Measurements from ENCODE around the gene TSHR. TPM values are rescaled to one million over a fixed set of nuclear protein-coding genes. Genes with fewer than 3 reads are reported as not detected.

Gene TSHR
- total RNA-seq, 1 experiment from 2014 or later = not detected

DNA sequence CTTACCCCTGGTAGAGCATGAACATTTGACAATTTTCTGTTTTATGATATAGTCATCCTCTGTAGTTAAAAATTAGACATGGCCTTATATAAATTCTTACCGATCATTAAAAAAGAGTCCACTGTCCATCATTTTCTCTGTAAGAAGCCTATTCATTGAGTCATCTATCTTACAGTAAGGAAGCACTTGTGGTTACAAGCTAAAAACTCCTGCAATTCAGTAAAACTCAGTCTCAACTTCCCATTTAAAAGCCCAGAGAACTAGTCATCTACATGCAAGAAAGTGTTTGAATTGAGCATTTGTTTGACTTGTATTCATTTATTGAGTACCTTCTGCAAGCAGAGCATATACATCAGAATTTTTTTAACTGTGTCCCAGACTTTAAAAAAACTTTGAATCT lies 202.0 kb downstream of the TSHR start:
- Histone ChIP-seq H3K9ac (ENCODE audit: extremely low read depth, insufficient read length, low read length) (no peak overlapping the region), H3T11ph (ENCODE audit: low read length) (no peak overlapping the region), H4K20me1 (ENCODE audit: control insufficient read depth, insufficient read depth, insufficient read length) (no peaks in the 10 kb centered on the region), H3K23ac (ENCODE audit: insufficient read length, low read depth, low read length) (no peak overlapping the region), H3K4ac (ENCODE audit: low read depth, low read length) (no peak overlapping the region), H2BK5ac (ENCODE audit: insufficient read length, low read length) (no peak overlapping the region), H2AK5ac (ENCODE audit: insufficient read length, low read length) (no peak overlapping the region), H3K27me3 (ENCODE audit: insufficient read depth, low read length) (no peaks in the 10 kb centered on the region), H4K8ac (replicated peaks; ENCODE audit: insufficient read length, low read depth, low read length) (no peak overlapping the region), H3K9me3 (ENCODE audit: control insufficient read depth, low read depth, low read length) (no peaks in the 10 kb centered on the region), H3K14ac (ENCODE audit: insufficient read depth, low read length) (no peak overlapping the region), H3K79me1 (ENCODE audit: insufficient read depth, low read depth, low read length, poor library complexity, severe bottlenecking) (no peaks in the 10 kb centered on the region), H3K23me2 (ENCODE audit: insufficient read length, low read depth, low read length, poor library complexity, severe bottlenecking) (no peaks in the 10 kb centered on the region), H3K4me1 (ENCODE audit: insufficient read depth, low read length) (no peaks in the 10 kb centered on the region), H2BK12ac (ENCODE audit: insufficient read length, low read depth, low read length) (no peak overlapping the region), H4K5ac (ENCODE audit: insufficient read length, low read depth, low read length) (no peak overlapping the region), H2BK15ac (ENCODE audit: low read depth, low read length) (no peak overlapping the region), H3K4me2 (ENCODE audit: insufficient read depth, insufficient read length, low read length) (no peak overlapping the region), H2BK120ac (ENCODE audit: low read depth, low read length, poor library complexity, severe bottlenecking) (no peak overlapping the region), H3K56ac (ENCODE audit: insufficient read length, low read depth, low read length) (no peak overlapping the region), H3K79me2 (ENCODE audit: insufficient read depth, low read length) (no peaks in the 10 kb centered on the region), H3K18ac (ENCODE audit: insufficient read length, low read depth, low read length) (no peak overlapping the region), H2BK20ac (ENCODE audit: low read depth, low read length, poor library complexity, severe bottlenecking) (no peak overlapping the region), H2AFZ (ENCODE audit: low read length) (no peak overlapping the region), H3K27ac (ENCODE audit: insufficient read length, low read depth, low read length) (no peak overlapping the region), H4K91ac (ENCODE audit: insufficient read length, low read depth, low read length) (no peak overlapping the region)
- Mint-ChIP-seq H3K27ac (no peak overlapping the region), H3K9me3 (no peaks in the 10 kb centered on the region), H3K36me3 (ENCODE audit: insufficient read depth in 1 of 3, low read depth in 3 of 3) (no peaks in the 10 kb centered on the region), H3K4me1 (no peaks in the 10 kb centered on the region), H3K4me3 (no peak overlapping the region), H3K27me3 (ENCODE audit: low read depth) (no peaks in the 10 kb centered on the region; the same call in 1 of the 2 replicates)
- no peak for DNase-seq
- no CpG with 5 or more reads among the region's 1 CpG for WGBS (ENCODE audit: extremely low coverage, insufficient read length, low lambda C conversion rate)
- TF ChIP-seq, protein P1, sequence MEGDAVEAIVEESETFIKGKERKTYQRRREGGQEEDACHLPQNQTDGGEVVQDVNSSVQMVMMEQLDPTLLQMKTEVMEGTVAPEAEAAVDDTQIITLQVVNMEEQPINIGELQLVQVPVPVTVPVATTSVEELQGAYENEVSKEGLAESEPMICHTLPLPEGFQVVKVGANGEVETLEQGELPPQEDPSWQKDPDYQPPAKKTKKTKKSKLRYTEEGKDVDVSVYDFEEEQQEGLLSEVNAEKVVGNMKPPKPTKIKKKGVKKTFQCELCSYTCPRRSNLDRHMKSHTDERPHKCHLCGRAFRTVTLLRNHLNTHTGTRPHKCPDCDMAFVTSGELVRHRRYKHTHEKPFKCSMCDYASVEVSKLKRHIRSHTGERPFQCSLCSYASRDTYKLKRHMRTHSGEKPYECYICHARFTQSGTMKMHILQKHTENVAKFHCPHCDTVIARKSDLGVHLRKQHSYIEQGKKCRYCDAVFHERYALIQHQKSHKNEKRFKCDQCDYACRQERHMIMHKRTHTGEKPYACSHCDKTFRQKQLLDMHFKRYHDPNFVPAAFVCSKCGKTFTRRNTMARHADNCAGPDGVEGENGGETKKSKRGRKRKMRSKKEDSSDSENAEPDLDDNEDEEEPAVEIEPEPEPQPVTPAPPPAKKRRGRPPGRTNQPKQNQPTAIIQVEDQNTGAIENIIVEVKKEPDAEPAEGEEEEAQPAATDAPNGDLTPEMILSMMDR (conservative IDR thresholded peaks at IDR 0.05) = no peak

Data from H9 (cell line).